Stimulated activated CD8-positive, alpha-beta memory T cell treated with anti-CD3 and anti-CD28 coated beads, Interleukin-12 subunit alpha, Interleukin-12 subunit beta, amount 100 ng/mL, for 24 hours (primary cell): ENCODE data around the gene DHX8.

ENCODE experiments used
- DNase-seq: peaks from one replicate; pipeline ENCODE4 v3.0.0-alpha.2; 2020; ENCODE audit errors: extremely low read depth

Gene DHX8

GRCh38 chr17:43547659-43548256 lies 64.0 kb downstream of the DHX8 start:
- no peak for DNase-seq

- no peak for DNase-seq
Measured at GRCh38 chr17:43548689-43549379, 65.1 kb downstream of the DHX8 start.

- DNase-seq, result no peak
Measured at GRCh38 chr17:43549496-43549895, 65.7 kb downstream of the DHX8 start.

GRCh38 chr17:43550754-43551153 lies 67.0 kb downstream of the DHX8 start:
- DNase-seq, result no peak

- DNase-seq, result no peak
Measured at GRCh38 chr17:43552229-43552837, 68.6 kb downstream of the DHX8 start.

- no peak for DNase-seq
Measured at GRCh38 chr17:43553573-43553972, 69.8 kb downstream of the DHX8 start.

- no peak for DNase-seq
Measured at GRCh38 chr17:43554857-43555256, 71.1 kb downstream of the DHX8 start.

- no peak for DNase-seq
Measured at GRCh38 chr17:43556292-43556691, 72.5 kb downstream of the DHX8 start.

GRCh38 chr17:43558805-43559160 lies 75.0 kb downstream of the DHX8 start:
- no peak for DNase-seq

GRCh38 chr17:43559161-43559816 lies 75.5 kb downstream of the DHX8 start:
- DNase-seq, result no peak

GRCh38 chr17:43560461-43561427 lies 77.0 kb downstream of the DHX8 start:
- no peak for DNase-seq

- no peak for DNase-seq
Measured at GRCh38 chr17:43562679-43563599, 79.2 kb downstream of the DHX8 start.

- no peak for DNase-seq
Measured at GRCh38 chr17:43563600-43564594, 80.1 kb downstream of the DHX8 start.

- no peak for DNase-seq
Measured at GRCh38 chr17:43568506-43569082, 84.8 kb downstream of the DHX8 start.

GRCh38 chr17:43570518-43570928 lies 86.7 kb downstream of the DHX8 start:
- no peak for DNase-seq

GRCh38 chr17:43572368-43572980 lies 88.7 kb downstream of the DHX8 start:
- DNase-seq, result no peak

- DNase-seq, result no peak
Measured at GRCh38 chr17:43573579-43574321, 90.0 kb downstream of the DHX8 start.

GRCh38 chr17:43574348-43574747 lies 90.6 kb downstream of the DHX8 start:
- no peak for DNase-seq
